TTC549 (cell line): ENCODE results near the gene PTPRD.

Experiments
- FAIRE-seq: peaks from 2 replicates; lab custom pipeline; 2012; peaks lifted over from hg19 to GRCh38; lab: Jason Lieb, UNC

The PTPRD gene

GRCh38 chr9:8297047-8297446, 2315.8 kb downstream of the PTPRD start:
- FAIRE-seq: no peak

DNA sequence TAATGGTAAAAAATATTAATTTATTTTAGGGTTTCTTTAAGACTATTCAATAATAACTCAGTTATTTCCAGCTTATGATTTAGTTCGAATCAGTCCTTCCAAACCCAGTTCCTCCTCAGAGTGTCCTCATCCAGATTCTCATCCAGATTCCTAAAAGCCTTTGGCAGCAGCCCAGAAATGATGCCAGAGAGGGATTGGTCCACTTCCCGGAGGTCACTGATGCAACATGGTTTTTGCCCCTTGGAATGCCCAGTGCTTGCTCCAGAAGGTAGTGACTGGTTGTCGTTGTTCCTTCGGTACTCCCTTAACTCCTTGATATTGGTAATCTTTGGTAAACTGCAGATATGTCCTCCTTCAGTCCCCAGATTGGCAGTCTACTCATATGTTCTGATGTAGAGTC, 2320.1 kb downstream of the PTPRD start:
- no peak for FAIRE-seq

- FAIRE-seq: no peak
These were observed 2323.1 kb downstream of the PTPRD start for GRCh38 chr9:8289681-8290080.

DNA sequence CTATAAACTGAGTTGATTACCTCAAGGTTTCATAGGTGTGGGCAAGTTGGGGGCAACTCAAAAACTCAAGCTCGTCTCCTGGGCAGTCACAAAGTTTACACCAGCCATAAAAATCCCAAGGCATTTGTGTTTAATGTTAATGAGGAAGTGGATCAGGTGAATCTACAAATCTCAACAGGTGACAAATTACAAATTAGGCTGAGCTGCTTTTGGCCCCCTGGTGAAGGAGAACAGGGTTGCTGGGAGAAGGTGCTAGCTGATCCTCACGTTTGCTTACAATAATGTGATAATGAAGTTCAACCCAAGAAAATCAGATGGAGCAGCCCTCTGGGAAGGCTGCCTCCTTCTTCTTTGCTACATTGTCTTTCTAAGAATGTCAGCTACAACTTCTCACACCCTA, 2324.8 kb downstream of the PTPRD start:
- no peak for FAIRE-seq

GRCh38 chr9:8287501-8287900, 2325.3 kb downstream of the PTPRD start:
- FAIRE-seq: no peak

GRCh38 chr9:8284884-8285283, 2327.9 kb downstream of the PTPRD start:
- FAIRE-seq: no peak

- no peak for FAIRE-seq
These were observed 2330.3 kb downstream of the PTPRD start for GRCh38 chr9:8282535-8282934.

DNA sequence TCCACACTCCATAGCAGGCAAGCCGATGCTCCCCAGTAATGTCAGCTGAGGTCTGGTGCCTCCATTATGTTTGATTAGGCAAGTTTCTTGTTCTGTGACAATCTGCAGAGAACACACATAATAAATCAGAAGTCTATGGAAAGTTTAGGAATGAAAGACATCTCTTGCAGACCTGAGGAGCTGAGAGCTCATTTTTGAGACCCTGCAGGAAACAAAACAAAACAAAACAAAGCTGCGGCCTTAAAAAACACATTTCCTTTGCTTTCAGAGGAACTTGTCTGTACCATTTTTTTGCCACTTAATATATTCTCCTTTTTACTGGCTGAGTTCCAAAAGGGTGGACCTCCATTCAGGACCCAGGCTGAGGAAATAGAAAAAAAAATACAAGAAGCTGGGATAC, 2332.0 kb downstream of the PTPRD start:
- no peak for FAIRE-seq

GRCh38 chr9:8278048-8278447, 2334.8 kb downstream of the PTPRD start:
- no peak for FAIRE-seq

DNA sequence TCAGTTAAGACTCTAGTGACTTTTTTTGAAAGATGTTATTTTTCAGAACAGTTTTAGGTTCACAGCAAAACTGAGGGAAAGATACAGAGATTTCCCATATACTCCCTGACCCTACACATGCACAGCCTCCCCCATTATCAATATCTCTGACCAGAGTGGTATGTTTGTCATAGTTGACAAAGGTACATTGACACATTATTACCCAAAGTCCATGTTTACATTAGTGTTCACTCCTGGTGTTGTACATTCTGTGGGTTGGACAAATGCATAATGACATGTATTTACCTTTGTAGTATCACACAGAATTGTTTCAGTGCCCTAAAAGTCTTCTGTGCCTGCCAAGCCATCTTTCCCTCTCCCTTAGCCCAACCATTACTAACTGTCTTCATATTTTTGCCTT, 2342.6 kb downstream of the PTPRD start:
- FAIRE-seq: no peak

GRCh38 chr9:8268881-8269280, 2343.9 kb downstream of the PTPRD start:
- no peak for FAIRE-seq

GRCh38 chr9:8268216-8268878, 2344.5 kb downstream of the PTPRD start:
- FAIRE-seq: no peak

GRCh38 chr9:8267636-8268035, 2345.2 kb downstream of the PTPRD start:
- no peak for FAIRE-seq

GRCh38 chr9:8266861-8267260, 2345.9 kb downstream of the PTPRD start:
- FAIRE-seq: no peak

- no peak for FAIRE-seq
These were observed 2347.5 kb downstream of the PTPRD start for GRCh38 chr9:8265281-8265680.
